GM19324 (cell line): ENCODE data around the gene ATP2A2.

ENCODE experiments used
- ATAC-seq: cut with Tn5 transposase; IDR thresholded peaks from one replicate; pipeline ENCODE4 v1.9.1; 2021; ENCODE audit warnings: mild to moderate bottlenecking, moderate library complexity; ENCODE audit not compliant: unreplicated experiment, low FRiP score

The ATP2A2 gene

GRCh38 chr12:110287986-110288385, 6.9 kb downstream of the ATP2A2 start:
- ATAC-seq: no peak

DNA sequence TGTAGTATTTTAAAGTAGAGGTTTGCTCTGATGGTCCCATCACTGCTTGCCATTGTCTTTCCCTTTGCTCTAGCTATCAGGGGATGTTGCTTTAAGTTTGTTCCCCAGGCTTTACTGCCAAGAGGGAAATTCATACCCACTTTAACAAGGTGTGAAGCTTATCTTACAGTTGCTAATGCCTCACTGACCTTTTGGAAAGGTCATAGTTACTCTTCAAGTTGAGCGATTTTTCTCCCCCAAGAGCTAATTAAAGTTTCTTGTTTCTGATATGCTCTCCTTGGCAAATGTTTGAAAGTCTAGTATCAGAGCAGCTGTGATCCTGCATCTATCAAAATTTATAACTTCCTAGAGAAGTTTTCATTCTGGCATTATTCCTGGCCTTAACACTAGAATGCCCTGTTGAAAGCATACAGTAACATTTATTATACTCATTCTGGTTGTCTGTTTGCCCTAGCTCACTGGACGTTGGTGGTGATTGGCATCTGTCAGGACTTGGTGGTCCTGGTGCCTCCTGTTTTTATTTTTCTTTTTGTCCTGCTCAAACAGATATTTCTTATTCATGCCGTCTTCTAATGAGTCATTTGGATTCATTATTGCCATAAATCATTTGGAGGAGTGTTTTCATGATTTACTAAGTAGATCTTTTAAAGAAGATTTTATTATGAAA, 8.1 kb downstream of the ATP2A2 start:
- no peak for ATAC-seq

- no peak for ATAC-seq
These were observed 8.6 kb downstream of the ATP2A2 start for GRCh38 chr12:110289711-110290078.

GRCh38 chr12:110301065-110301806, 20.2 kb downstream of the ATP2A2 start:
- ATAC-seq: no peak

DNA sequence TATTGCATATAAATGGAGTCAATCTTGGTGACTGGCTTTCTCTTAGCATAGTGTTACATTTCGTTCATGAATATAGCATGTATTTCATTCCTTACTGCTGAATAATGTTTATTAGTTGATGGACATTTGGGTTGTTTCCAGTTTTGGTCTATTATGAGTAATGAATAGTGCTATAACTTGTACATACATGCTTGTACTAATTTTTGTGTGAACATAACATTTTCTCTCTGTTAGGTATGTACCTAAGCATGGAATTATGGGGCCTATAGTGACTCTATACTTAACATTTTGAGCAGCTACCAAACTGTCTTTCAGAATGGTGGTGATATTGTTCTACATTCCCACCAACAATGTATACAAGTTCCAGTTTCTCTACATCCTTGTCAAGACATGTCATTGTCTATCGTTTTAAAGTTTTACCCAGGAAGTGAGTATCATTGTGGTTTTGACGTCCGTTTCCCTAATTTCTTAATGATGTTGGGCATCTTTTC, 23.1 kb downstream of the ATP2A2 start:
- ATAC-seq: no peak

DNA sequence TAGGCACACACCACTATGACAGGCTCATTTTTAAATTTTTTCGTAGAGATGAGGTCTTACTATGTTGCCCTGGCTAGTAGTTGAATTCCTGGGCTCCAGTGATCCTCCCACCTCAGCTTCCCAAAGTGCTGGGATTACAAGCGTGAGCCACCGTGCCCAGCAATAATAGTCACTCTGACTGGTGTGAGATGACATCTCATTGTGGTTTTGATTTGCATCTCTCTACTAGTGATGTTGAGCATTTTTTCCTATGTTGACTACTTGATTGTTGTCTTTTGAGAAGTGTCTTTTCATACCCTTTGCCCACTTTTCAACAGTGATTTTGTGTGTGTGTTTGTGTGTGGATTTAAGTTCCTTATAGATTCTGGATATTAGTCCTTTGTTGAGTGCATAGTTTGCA, 26.3 kb downstream of the ATP2A2 start:
- no peak for ATAC-seq

DNA sequence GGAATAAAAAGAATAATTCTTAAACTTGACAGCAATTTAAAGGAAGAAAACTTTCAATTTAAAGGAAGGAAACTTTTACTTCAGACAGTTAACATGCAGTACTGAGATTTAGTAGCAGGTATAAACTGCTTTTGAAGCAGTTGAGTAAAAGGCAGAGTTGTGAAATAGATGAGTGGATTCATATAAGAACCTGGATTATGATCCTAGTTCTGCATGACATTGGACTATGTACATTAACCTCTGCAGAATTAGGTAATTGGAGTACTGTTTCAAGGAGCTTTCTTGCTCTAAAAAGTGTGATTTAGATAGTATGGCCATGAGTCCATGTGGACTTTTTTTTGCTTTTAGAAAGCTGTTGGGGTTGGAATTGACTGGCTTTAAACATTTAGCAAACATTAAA, 29.7 kb downstream of the ATP2A2 start:
- no peak for ATAC-seq

DNA sequence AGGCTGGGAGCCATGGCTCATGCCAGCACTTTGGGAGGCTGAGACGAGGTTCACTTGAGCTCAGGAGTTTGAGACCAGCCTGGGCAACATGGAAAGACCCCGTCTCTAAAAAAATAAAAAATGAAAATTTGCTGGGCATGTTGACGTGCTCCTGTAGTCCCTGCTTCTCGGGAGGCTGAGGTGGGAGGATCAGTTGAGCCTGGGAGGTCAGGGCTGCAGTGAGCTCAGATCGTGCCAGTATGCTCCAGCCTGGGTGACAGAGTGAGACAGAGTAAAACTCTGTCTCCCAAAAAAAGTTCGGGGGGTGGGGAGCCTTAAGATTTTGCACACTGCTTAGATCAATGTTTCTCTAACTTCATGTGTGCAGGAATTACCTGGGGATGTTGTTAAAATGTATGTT, 30.9 kb downstream of the ATP2A2 start:
- ATAC-seq: no peak

GRCh38 chr12:110312581-110313360, 31.7 kb downstream of the ATP2A2 start:
- no peak for ATAC-seq

DNA sequence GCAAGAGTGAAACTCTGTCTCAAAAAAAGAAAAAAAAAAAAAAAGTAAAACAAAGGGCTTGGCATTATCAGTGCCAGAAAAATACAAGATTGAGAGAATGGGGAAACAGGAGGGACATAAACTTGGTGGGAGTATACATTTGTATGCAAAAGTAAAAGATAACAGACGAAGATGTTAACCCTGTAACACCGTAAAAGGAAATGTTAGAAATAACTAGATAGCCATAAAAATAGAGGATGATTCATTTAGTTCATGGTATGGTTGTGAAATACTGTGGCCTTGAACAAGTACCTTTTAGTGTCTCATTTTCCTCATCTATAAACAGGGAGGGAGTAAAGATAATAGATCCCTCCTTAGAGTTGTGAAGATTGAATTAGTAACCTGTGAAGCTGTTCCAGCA, 33.3 kb downstream of the ATP2A2 start:
- ATAC-seq: no peak

DNA sequence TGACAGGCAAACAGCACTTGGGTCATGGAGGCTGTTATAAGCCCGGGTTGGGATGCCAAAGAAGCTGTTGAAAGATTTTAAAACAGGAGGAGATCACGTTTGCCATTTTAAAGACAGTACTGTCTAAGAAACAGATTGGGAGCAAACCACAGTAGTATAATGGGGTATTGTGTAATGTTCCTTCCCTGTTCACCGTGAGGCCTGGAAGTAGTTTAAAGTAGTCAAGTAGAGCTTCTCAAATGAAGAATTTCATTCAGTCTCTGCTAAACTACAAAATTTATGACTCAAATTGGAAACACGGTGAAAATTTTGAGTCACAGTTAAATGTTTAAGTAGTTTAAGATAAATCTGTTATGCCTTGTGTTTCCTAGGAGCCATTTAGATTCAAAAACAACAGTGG, 35.8 kb downstream of the ATP2A2 start:
- no peak for ATAC-seq

GRCh38 chr12:110317911-110318310, 36.9 kb downstream of the ATP2A2 start:
- ATAC-seq: no peak

- no peak for ATAC-seq
These were observed 39.5 kb downstream of the ATP2A2 start for GRCh38 chr12:110320550-110320949.

DNA sequence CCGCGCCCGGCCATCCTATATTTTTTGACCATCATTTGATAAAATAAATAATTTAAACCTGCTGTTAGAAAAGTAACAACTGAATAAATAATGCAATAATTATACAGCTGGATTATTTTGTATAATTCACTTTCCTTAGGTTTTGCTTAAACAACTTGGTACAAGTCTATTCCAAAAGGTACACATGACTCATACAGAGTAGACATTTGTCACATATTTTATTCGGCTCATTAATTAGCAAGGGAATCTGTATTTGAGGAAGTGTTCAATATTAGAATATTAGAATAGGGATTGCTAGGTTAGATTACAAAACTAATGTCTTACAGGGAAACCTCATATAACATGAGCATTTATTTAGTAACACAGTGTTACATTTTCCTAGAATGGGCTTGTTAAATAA, 48.7 kb downstream of the ATP2A2 start:
- ATAC-seq: no peak

- no peak for ATAC-seq
These were observed 49.1 kb downstream of the ATP2A2 start for GRCh38 chr12:110330124-110330523.

DNA sequence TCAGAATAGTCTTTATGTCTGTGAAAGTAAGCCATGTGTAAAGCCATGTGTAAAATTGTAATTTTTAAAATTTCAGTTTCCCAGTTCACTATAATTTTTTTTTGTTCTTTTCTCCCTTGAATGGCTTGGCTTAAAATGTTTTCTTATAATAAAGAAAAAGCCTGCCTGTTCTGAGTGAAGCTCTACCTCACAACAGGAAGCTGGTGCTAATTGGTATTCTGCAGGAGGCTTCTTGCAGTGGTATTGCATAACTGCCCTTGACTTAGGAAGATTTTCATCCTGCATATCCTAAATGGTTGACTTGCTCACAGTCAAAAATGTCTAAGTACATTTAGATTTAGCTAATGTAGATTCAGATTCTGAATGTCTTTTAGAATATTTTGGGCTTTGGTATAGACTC, 49.5 kb downstream of the ATP2A2 start:
- no peak for ATAC-seq

DNA sequence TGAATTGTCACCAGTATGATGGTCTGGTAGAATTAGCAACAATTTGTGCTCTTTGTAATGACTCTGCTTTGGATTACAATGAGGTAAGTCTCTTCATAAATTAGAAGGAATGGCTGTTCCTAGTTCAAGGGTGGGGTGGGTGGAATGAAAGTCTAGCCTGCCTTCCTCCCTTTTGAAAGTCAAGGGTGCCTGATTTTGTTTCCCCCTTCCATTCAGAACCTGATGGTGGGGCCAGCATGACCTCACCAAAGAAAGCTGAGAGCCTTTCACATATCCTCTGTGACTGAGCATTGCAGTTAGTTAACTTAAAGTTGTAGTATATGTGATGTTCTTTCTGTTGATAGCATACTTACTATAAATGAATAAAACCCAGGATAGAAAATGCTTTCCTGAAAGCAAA, 52.2 kb downstream of the ATP2A2 start:
- no peak for ATAC-seq

DNA sequence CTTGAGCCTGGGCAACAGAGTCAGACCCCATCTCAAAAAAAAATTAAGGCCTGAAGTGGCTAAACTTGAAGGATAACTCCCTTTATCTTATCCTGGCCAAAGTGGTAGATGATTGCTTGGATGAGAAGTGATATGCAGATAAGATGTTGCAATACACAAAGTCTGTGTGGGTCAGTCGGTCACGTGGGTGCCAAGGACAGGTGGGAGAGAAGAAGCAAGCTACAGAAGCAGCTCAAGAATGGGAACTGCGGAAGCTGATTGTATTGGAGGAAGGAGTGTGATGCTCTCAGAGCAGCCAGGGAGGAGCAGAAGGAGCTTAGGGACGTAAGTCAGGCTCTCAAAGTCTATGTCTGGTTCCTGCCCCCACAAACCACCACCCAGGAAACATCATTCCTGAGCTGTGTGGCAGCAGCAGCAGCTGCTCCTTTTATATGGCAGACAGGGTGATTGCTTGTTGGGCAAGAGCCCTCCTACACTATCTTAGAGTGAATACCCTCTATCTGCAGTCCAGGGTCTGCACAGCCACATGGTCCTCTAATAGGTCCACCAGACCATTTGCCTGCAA, 54.5 kb downstream of the ATP2A2 start:
- no peak for ATAC-seq

- no peak for ATAC-seq
These were observed 57.1 kb downstream of the ATP2A2 start for GRCh38 chr12:110337912-110338710.

DNA sequence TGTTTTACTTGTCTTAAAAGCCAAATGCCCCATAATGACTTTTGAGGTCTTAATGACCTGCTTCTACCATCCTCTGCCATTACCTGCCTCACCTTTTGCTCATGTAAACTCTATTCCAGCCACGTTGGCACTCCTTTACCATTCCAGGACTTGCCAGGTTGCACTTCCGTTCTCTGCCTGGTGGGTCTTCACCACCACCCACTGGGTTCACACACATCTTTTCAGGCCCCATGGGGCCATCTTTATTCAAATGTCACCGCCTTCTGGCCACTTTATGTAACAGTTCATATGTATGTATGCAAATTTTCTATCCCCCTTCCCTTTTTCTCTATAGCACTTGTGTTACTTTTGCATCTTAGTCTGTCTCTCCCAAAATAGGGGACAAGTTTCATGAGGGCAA, 57.7 kb downstream of the ATP2A2 start:
- ATAC-seq: no peak
